Stimulated activated CD4-positive, alpha-beta T cell treated with anti-CD3 and anti-CD28 coated beads, TNF-alpha, amount 100 ng/mL, for 48 hours (primary cell): ENCODE data around the gene TNFAIP8L1.

Experiments
- DNase-seq, 3 donors: peaks; one replicate each; pipeline ENCODE4 v3.0.0-alpha.2; 2020; ENCODE audit warnings: low read depth in 3 of 3

TNFAIP8L1 gene

GRCh38 chr19:4701557-4701956 lies 62.2 kb downstream of the TNFAIP8L1 start:
- DNase-seq: no peak

GRCh38 chr19:4702764-4703163 lies 63.4 kb downstream of the TNFAIP8L1 start:
- no peak for DNase-seq

- DNase-seq: no peak
Observed at GRCh38 chr19:4703671-4704316, 64.5 kb downstream of the TNFAIP8L1 start.

GRCh38 chr19:4704317-4704673 lies 65.0 kb downstream of the TNFAIP8L1 start:
- no peak for DNase-seq
